Astrocyte (in vitro differentiated cells and primary cell): ENCODE results near the gene OR56A1. TPM values are rescaled to one million over a fixed set of nuclear protein-coding genes. Genes with fewer than 3 reads are reported as not detected.

Experiments used
- DNase-seq: peaks from one replicate; pipeline ENCODE4 v3.0.0-alpha.2; 2010; ENCODE audit warnings: low read depth
- FAIRE-seq: peaks from 2 replicates; lab custom pipeline; 2011; peaks lifted over from hg19 to GRCh38; lab: Jason Lieb, UNC
- H2AFZ ChIP-seq: 2 replicates; pipeline ENCODE4 v1.6.0; 2012; ENCODE audit warnings: low read depth, low read length, inconsistent platforms
- H3K27ac ChIP-seq: 2 replicates; pipeline ENCODE4 v1.5.1; 2011; ENCODE audit warnings: low read depth, low read length, inconsistent platforms
- H3K27me3 ChIP-seq: 2 replicates; pipeline ENCODE4 v1.6.0; 2011; ENCODE audit warnings: low read length, inconsistent platforms; ENCODE audit not compliant: insufficient read depth
- H3K36me3 ChIP-seq: 2 replicates; pipeline ENCODE4 v1.5.1; 2011; ENCODE audit warnings: low read length, inconsistent platforms; ENCODE audit not compliant: insufficient read depth
- H3K4me1 ChIP-seq: 2 replicates; pipeline ENCODE4 v1.5.1; 2011; ENCODE audit warnings: low read length, inconsistent platforms; ENCODE audit not compliant: insufficient read depth
- H3K4me2 ChIP-seq: 2 replicates; pipeline ENCODE4 v1.6.0; 2012; ENCODE audit warnings: low read length, inconsistent platforms
- H3K4me3 ChIP-seq: 2 replicates; pipeline ENCODE4 v1.5.1; 2011; ENCODE audit warnings: low read depth, mild to moderate bottlenecking, low read length, inconsistent platforms; ENCODE audit not compliant: insufficient read depth
- H3K79me2 ChIP-seq: 2 replicates; pipeline ENCODE4 v1.6.0; 2012; ENCODE audit warnings: mild to moderate bottlenecking, low read length, inconsistent platforms; ENCODE audit not compliant: insufficient read depth
- H3K9ac ChIP-seq: 2 replicates; pipeline ENCODE4 v1.6.0; 2012; ENCODE audit warnings: mild to moderate bottlenecking, low read length, inconsistent platforms
- H3K9me3 ChIP-seq: 2 replicates; pipeline ENCODE4 v1.5.1; 2012; ENCODE audit warnings: low read depth, mild to moderate bottlenecking, low read length, inconsistent platforms; ENCODE audit not compliant: insufficient read depth
- H4K20me1 ChIP-seq: 2 replicates; pipeline ENCODE4 v1.6.0; 2012; ENCODE audit warnings: low read length, inconsistent platforms; ENCODE audit not compliant: insufficient read depth
- H3K27ac Mint-ChIP-seq: one replicate; pipeline ENCODE4 v1.8.0; 2021; ENCODE audit warnings: mild to moderate bottlenecking, mixed read lengths; ENCODE audit not compliant: unreplicated experiment
- H3K27me3 Mint-ChIP-seq: one replicate; pipeline ENCODE4 v1.8.0; 2021; ENCODE audit warnings: low read depth, mixed read lengths; ENCODE audit not compliant: unreplicated experiment
- H3K36me3 Mint-ChIP-seq: one replicate; pipeline ENCODE4 v1.8.0; 2021; ENCODE audit warnings: low read depth, mixed read lengths; ENCODE audit not compliant: unreplicated experiment
- H3K4me1 Mint-ChIP-seq: one replicate; pipeline ENCODE4 v1.8.0; 2021; ENCODE audit warnings: low read depth, mixed read lengths; ENCODE audit not compliant: unreplicated experiment
- H3K4me3 Mint-ChIP-seq: one replicate; pipeline ENCODE4 v1.8.0; 2021; ENCODE audit warnings: mild to moderate bottlenecking, moderate library complexity, mixed read lengths; ENCODE audit not compliant: unreplicated experiment
- H3K9me3 Mint-ChIP-seq: one replicate; pipeline ENCODE4 v1.8.0; 2021; ENCODE audit warnings: mild to moderate bottlenecking, mixed read lengths; ENCODE audit not compliant: unreplicated experiment
- EZH2 ChIP-seq: IDR thresholded peaks from 2 replicates; pipeline ENCODE4 v1.6.1; 2012; ENCODE audit warnings: mild to moderate bottlenecking, low read length, inconsistent platforms; ENCODE audit not compliant: insufficient read depth
- total RNA-seq: library from RNA; stranded (reverse); gene quantifications from 2 replicates; pipeline ENCODE4 v1.2.1, GENCODE V29; 2021
- TF ChIP-seq, protein P1 (sequence below): IDR thresholded peaks from 2 replicates; pipeline ENCODE4 v1.5.1; 2011; ENCODE audit warnings: low read depth, mild to moderate bottlenecking, inconsistent platforms, low read length, moderate library complexity; ENCODE audit not compliant: insufficient read depth

OR56A1 gene
- total RNA-seq, 1 donor from 2014 or later = not detected

DNA sequence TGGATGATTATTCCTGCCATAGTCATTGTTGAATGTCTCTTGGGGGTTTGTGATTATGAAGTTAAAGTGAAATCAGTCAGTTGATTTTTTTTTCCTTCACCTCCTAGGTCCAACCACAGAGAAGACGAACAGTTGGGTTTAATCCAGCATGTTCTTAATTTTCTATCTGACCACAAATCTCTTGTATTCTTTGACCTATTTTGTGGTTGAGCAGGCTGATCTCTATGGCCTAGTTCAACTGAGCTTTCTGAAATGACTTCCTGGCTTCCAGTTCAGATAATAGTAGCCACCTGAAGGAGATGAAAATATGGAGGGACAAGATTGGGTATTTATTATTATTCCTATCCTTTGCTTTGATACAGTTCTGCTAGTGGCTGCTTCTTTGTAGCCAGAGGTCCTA, 57.0 kb downstream of the OR56A1 start:
- no peak for DNase-seq
- H3K36me3 Mint-ChIP-seq = no peaks in the 10 kb centered on the region
- FAIRE-seq = no peak
- no peaks in the 10 kb centered on the region for H3K4me1 Mint-ChIP-seq
- H4K20me1 ChIP-seq = no peaks in the 10 kb centered on the region
- H3K27ac ChIP-seq = no peak overlapping the region
- H3K36me3 ChIP-seq = no peaks in the 10 kb centered on the region
- H3K4me3 Mint-ChIP-seq = no peak overlapping the region
- H3K9ac ChIP-seq = no peak overlapping the region
- no peak overlapping the region for H3K4me2 ChIP-seq
- no peaks in the 10 kb centered on the region for H3K9me3 ChIP-seq
- no peak overlapping the region for H3K4me3 ChIP-seq
- no peaks in the 10 kb centered on the region for H3K4me1 ChIP-seq
- H3K27me3 ChIP-seq = no peaks in the 10 kb centered on the region
- H3K9me3 Mint-ChIP-seq = peaks cover 2% of the 10 kb centered on the region
- H2AFZ ChIP-seq = no peak overlapping the region
- H3K27ac Mint-ChIP-seq = no peak overlapping the region
- H3K79me2 ChIP-seq = no peaks in the 10 kb centered on the region
- peaks cover 7% of the 10 kb centered on the region for H3K27me3 Mint-ChIP-seq
- TF ChIP-seq, protein P1, sequence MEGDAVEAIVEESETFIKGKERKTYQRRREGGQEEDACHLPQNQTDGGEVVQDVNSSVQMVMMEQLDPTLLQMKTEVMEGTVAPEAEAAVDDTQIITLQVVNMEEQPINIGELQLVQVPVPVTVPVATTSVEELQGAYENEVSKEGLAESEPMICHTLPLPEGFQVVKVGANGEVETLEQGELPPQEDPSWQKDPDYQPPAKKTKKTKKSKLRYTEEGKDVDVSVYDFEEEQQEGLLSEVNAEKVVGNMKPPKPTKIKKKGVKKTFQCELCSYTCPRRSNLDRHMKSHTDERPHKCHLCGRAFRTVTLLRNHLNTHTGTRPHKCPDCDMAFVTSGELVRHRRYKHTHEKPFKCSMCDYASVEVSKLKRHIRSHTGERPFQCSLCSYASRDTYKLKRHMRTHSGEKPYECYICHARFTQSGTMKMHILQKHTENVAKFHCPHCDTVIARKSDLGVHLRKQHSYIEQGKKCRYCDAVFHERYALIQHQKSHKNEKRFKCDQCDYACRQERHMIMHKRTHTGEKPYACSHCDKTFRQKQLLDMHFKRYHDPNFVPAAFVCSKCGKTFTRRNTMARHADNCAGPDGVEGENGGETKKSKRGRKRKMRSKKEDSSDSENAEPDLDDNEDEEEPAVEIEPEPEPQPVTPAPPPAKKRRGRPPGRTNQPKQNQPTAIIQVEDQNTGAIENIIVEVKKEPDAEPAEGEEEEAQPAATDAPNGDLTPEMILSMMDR = no peak
- TF ChIP-seq EZH2 = no peak

Other genes starting within 250 kb of the OR56A1 start
- gene OR52N5, start 247.4 kb downstream of the OR56A1 start, total RNA-seq = not detected in 2 replicates
- not detected in 2 replicates for gene OR52N1, start 239.5 kb downstream of the OR56A1 start, total RNA-seq
- gene OR52N2, start 221.8 kb downstream of the OR56A1 start, total RNA-seq = not detected in 2 replicates
- gene OR52E6, start 188.9 kb downstream of the OR56A1 start, total RNA-seq = not detected in 2 replicates
- not detected in 2 replicates for gene OR52E8, start 173.1 kb downstream of the OR56A1 start, total RNA-seq
- not detected in 2 replicates for gene OR52E4, start 150.1 kb downstream of the OR56A1 start, total RNA-seq
- gene OR52E5, start 137.6 kb downstream of the OR56A1 start, total RNA-seq = not detected in 2 replicates
- not detected in 2 replicates for gene OR56A3, start 88.5 kb downstream of the OR56A1 start, total RNA-seq
- gene OR56A5, start 62.3 kb downstream of the OR56A1 start, total RNA-seq = not detected in 2 replicates
- not detected in 2 replicates for gene OR52L1, start 43.8 kb downstream of the OR56A1 start, total RNA-seq
- gene OR56A4, start 23.8 kb downstream of the OR56A1 start, total RNA-seq = not detected in 2 replicates
- gene OR56B4, start 76.9 kb upstream of the OR56A1 start, total RNA-seq = not detected in 2 replicates
- gene OR52B2, start 139.6 kb upstream of the OR56A1 start, total RNA-seq = not detected in 2 replicates
- not detected in 2 replicates for gene OR52W1, start 168.5 kb upstream of the OR56A1 start, total RNA-seq
- gene C11orf42, start 174.8 kb upstream of the OR56A1 start, total RNA-seq = not detected in 2 replicates
- gene FHIP1B, start 203.9 kb upstream of the OR56A1 start, total RNA-seq = 18.2 and 19.6 TPM in 2 replicates
- 0.16 and 0.31 TPM in 2 replicates for gene CNGA4, start 208.3 kb upstream of the OR56A1 start, total RNA-seq
- gene CCKBR, start 229.1 kb upstream of the OR56A1 start, total RNA-seq = 1.8 and 7.6 TPM in 2 replicates